A549 (cell line): Measurements from ENCODE around the gene RETREG1. TPM values are rescaled to one million over a fixed set of nuclear protein-coding genes. Genes with fewer than 3 reads are reported as not detected.

ENCODE experiments used
- ATAC-seq, 2 experiments: fragments of 200-7000 bp in 1 of 2; fragments of >200 bp in 1 of 2; cut with Nextera tagmentation in 1 of 2; cut with Tn5 transposase in 1 of 2; 3 replicates each; pipeline versions ENCODE4 v1.8.0 to v1.9.1; 2018 to 2020; ENCODE audit warnings: mild to moderate bottlenecking in 1 of 2, moderate library complexity in 1 of 2
- CTCF ChIA-PET: fragments of 300-600 bp; sonication (Branson Sonifier 250); formaldehyde crosslinking; extraction: SDS; loops from one replicate; lab custom pipeline; 2021; ENCODE audit warnings: antibody characterized with exemption, inconsistent platforms; lab: Yijun Ruan, JAX
- POLR2A ChIA-PET: fragments of 350-600 bp; formaldehyde crosslinking; extraction: SDS; loops from one replicate; lab custom pipeline; 2021; ENCODE audit warnings: antibody characterized with exemption, inconsistent platforms; lab: Yijun Ruan, JAX
- DNase-seq, 2 experiments: peaks; one replicate each; pipeline versions ENCODE4 v3.0.0 to v3.0.0-alpha.2; 2011 to 2016; ENCODE audit warnings: low read depth in 1 of 2, low spot score in 1 of 2
- FAIRE-seq: peaks from 2 replicates; lab custom pipeline; 2011; peaks lifted over from hg19 to GRCh38; lab: Jason Lieb, UNC
- H3K27ac ChIP-seq, 2 experiments: fragments of >200 bp; sonication (Bioruptor Twin); formaldehyde crosslinking; 3 replicates each; pipeline ENCODE4 v1.5.1; 2016 to 2017
- H3K4me1 ChIP-seq: fragments of >200 bp; sonication (Bioruptor Twin); formaldehyde crosslinking; 3 replicates; pipeline ENCODE4 v1.6.1; 2016
- H3K4me2 ChIP-seq: fragments of >200 bp; sonication (Bioruptor Twin); formaldehyde crosslinking; 3 replicates; pipeline ENCODE4 v1.6.1; 2016
- H3K4me3 ChIP-seq: fragments of >200 bp; sonication (Bioruptor Twin); formaldehyde crosslinking; 3 replicates; pipeline ENCODE4 v1.5.1; 2016
- H3K9me3 ChIP-seq: fragments of >200 bp; sonication (Bioruptor Twin); formaldehyde crosslinking; 3 replicates; pipeline ENCODE4 v1.6.1; 2016
- ATOH8 ChIP-seq: fragments of 250-450 bp; sonication (Bioruptor Pico); IDR thresholded peaks from 2 replicates; pipeline ENCODE4 v1.5.0; 2020; ENCODE audit warnings: low read depth, mild to moderate bottlenecking, moderate library complexity
- BHLHE40 ChIP-seq: IDR thresholded peaks from 2 replicates; pipeline ENCODE4 v1.6.1; 2012; ENCODE audit warnings: low read depth, low read length, inconsistent platforms
- CBX8 ChIP-seq: fragments of 200-600 bp; sonication (generic); IDR thresholded peaks from 2 replicates; pipeline ENCODE4 v1.6.1; 2016
- CEBPB ChIP-seq, 2 experiments: fragments of >200 bp in 1 of 2; sonication (Bioruptor Twin) in 1 of 2; formaldehyde crosslinking in 1 of 2; IDR thresholded peaks; 2 replicates each; pipeline ENCODE4 v1.6.1; 2012 to 2016
- CHD2 ChIP-seq: fragments of 150-350 bp; IDR thresholded peaks from 2 replicates; pipeline ENCODE4 v1.6.1; 2014; ENCODE audit warnings: low read length; ENCODE audit not compliant: partially characterized antibody
- CHD4 ChIP-seq: fragments of 200-600 bp; sonication (generic); IDR thresholded peaks from 2 replicates; pipeline ENCODE4 v1.6.1; 2016; ENCODE audit warnings: antibody characterized with exemption, mild to moderate bottlenecking, borderline replicate concordance
- EHF ChIP-seq: fragments of 250-450 bp; sonication (Bioruptor Pico); IDR thresholded peaks from 2 replicates; pipeline ENCODE4 v1.5.0; 2020; ENCODE audit warnings: mild to moderate bottlenecking
- EHMT2 ChIP-seq: fragments of 200-600 bp; sonication (generic); IDR thresholded peaks from 2 replicates; pipeline ENCODE4 v1.6.1; 2016; ENCODE audit warnings: antibody characterized with exemption, low read depth, mild to moderate bottlenecking, moderate library complexity
- ESRRA ChIP-seq: fragments of 150-350 bp; IDR thresholded peaks from 2 replicates; pipeline ENCODE4 v1.6.1; 2014; ENCODE audit warnings: mild to moderate bottlenecking, low read length, borderline replicate concordance
- FOXS1 ChIP-seq: fragments of 250-450 bp; sonication (Bioruptor Pico); IDR thresholded peaks from 2 replicates; pipeline ENCODE4 v1.5.0; 2020; ENCODE audit warnings: mild to moderate bottlenecking, moderate library complexity
- HES2 ChIP-seq: fragments of >200 bp; sonication (Bioruptor Twin); formaldehyde crosslinking; IDR thresholded peaks from 2 replicates; pipeline ENCODE4 v1.6.1; 2016
- HEYL ChIP-seq: fragments of 250-450 bp; sonication (Bioruptor Pico); IDR thresholded peaks from 2 replicates; pipeline ENCODE4 v1.8.0; 2021; ENCODE audit warnings: mild to moderate bottlenecking, moderate library complexity
- HOXA7 ChIP-seq: fragments of 250-450 bp; sonication (Bioruptor Pico); IDR thresholded peaks from 2 replicates; pipeline ENCODE4 v1.5.0; 2020; ENCODE audit warnings: mild to moderate bottlenecking, moderate library complexity
- HOXB5 ChIP-seq: fragments of 250-450 bp; sonication (Bioruptor Pico); IDR thresholded peaks from 2 replicates; pipeline ENCODE4 v1.5.0; 2020; ENCODE audit warnings: mild to moderate bottlenecking, moderate library complexity
- JUN ChIP-seq, 2 experiments: fragments of >200 bp; sonication (Bioruptor Twin); formaldehyde crosslinking; IDR thresholded peaks; 2 replicates in 1 of 2; 3 replicates in 1 of 2; pipeline ENCODE4 v1.6.1; 2016 to 2017
- KDM5A ChIP-seq: fragments of 200-600 bp; sonication (generic); IDR thresholded peaks from 2 replicates; pipeline ENCODE4 v1.6.1; 2016; ENCODE audit warnings: antibody characterized with exemption, mild to moderate bottlenecking
- MAFK ChIP-seq: fragments of 450-650 bp; IDR thresholded peaks from 2 replicates; pipeline ENCODE4 v1.6.1; 2014; ENCODE audit not compliant: partially characterized antibody
- POLR2AphosphoS2 ChIP-seq: conservative IDR thresholded peaks from 2 replicates; pipeline ENCODE4 v1.6.1; 2012; ENCODE audit warnings: low read length, improper control_type of control experiment, inconsistent platforms
- RAD21 ChIP-seq, 2 experiments: fragments of >200 bp in 1 of 2; sonication (Bioruptor Twin) in 1 of 2; formaldehyde crosslinking in 1 of 2; IDR thresholded peaks in 1 of 2; conservative IDR thresholded peaks in 1 of 2; 2 replicates in 1 of 2; 3 replicates in 1 of 2; pipeline ENCODE4 v1.6.1; 2012 to 2018; ENCODE audit warnings: inconsistent platforms in 1 of 2
- RARB ChIP-seq: fragments of 250-450 bp; sonication (Bioruptor Pico); IDR thresholded peaks from 2 replicates; pipeline ENCODE4 v1.8.0; 2021; ENCODE audit warnings: mild to moderate bottlenecking, moderate library complexity
- RCOR1 ChIP-seq: fragments of 150-350 bp; IDR thresholded peaks from 2 replicates; pipeline ENCODE4 v1.6.1; 2014; ENCODE audit warnings: antibody characterized with exemption, low read length, low read depth
- REST ChIP-seq: fragments of 200-600 bp; sonication (generic); IDR thresholded peaks from 2 replicates; pipeline ENCODE4 v1.6.1; 2016; ENCODE audit warnings: antibody characterized with exemption, mild to moderate bottlenecking, moderate library complexity
- RFX5 ChIP-seq: fragments of 450-650 bp; IDR thresholded peaks from 2 replicates; pipeline ENCODE4 v1.7.1; 2014; ENCODE audit warnings: antibody characterized with exemption, mild to moderate bottlenecking, moderate library complexity
- RNF2 ChIP-seq: fragments of 200-600 bp; sonication (generic); IDR thresholded peaks from 2 replicates; pipeline ENCODE4 v1.6.1; 2016; ENCODE audit warnings: low read depth, mild to moderate bottlenecking, antibody characterized with exemption, moderate library complexity, borderline replicate concordance
- ZSCAN20 ChIP-seq: fragments of 250-450 bp; sonication (Bioruptor Pico); IDR thresholded peaks from 2 replicates; pipeline ENCODE4 v1.8.0; 2022; ENCODE audit warnings: mild to moderate bottlenecking, moderate library complexity
- WGBS: methylation state at CpG from one replicate; pipeline ENCODE4 v1.1.6; 2017; ENCODE audit errors: missing lambda C conversion rate; 5-methylcytosine and 5-hydroxymethylcytosine counted together
- polyA plus RNA-seq, 4 experiments: library from polyadenylated mRNA; depleted of rRNA in 3 of 4; stranded (reverse); fragments of >200 nt; fragmentation: RNase III in 1 of 4; extraction: RNeasy Plus Mini Kit Qiagen cat#74134 plus additional on column Dnase treatment in 1 of 4; gene quantifications; 2 replicates in 3 of 4; 3 replicates in 1 of 4; pipeline ENCODE4 v1.2.3, GENCODE V29; 2011 to 2017
- TF ChIP-seq, protein P1 (sequence below): fragments of >200 bp; sonication (Bioruptor Twin); formaldehyde crosslinking; IDR thresholded peaks from 3 replicates; pipeline ENCODE4 v1.5.1; 2016
- TF ChIP-seq, protein P2 (sequence below): fragments of 450-650 bp; IDR thresholded peaks from 2 replicates; pipeline ENCODE4 v1.6.1; 2014; ENCODE audit warnings: antibody characterized with exemption

The RETREG1 gene
- polyA plus RNA-seq, 2 of the 4 experiments (the other 2 are of a cell fraction): 2.1 to 3.4 TPM

GRCh38 chr5:16578474-16578883 is 38.3 kb downstream of the RETREG1 start:
- CTCF ChIA-PET: interaction anchor here (1.0 to 1.5 kb wide), 2 partner anchors 15 to 40 kb away, joined by 3 to 4 read pairs; no protein-coding TSS in a partner anchor
- ATAC-seq (no peak), FAIRE-seq (no peak), DNase-seq (no peak)
- POLR2A ChIA-PET: no interaction called here
- Histone ChIP-seq H3K4me3 (no peak overlapping the region), H3K27ac (no peak overlapping the region), H3K4me2 (no peak overlapping the region), H3K4me1 (no peaks in the 10 kb centered on the region), H3K9me3 (no peaks in the 10 kb centered on the region)
- 84% methylated on average over 4 of the region's 4 CpGs for WGBS
- TF ChIP-seq KDM5A (no peak), ZSCAN20 (CRISPR knock-in tag) (no peak), EHF (CRISPR knock-in tag) (no peak), CBX8 (no peak), RCOR1 (no peak), EHMT2 (no peak), CHD4 (no peak), REST (no peak), RNF2 (no peak), RARB (CRISPR knock-in tag) (no peak), RFX5 (no peak), JUN (IDR thresholded peaks at IDR 0.05) (no peak), ATOH8 (CRISPR knock-in tag) (no peak), CHD2 (no peak), MAFK (no peak)
- TF ChIP-seq, protein P1, sequence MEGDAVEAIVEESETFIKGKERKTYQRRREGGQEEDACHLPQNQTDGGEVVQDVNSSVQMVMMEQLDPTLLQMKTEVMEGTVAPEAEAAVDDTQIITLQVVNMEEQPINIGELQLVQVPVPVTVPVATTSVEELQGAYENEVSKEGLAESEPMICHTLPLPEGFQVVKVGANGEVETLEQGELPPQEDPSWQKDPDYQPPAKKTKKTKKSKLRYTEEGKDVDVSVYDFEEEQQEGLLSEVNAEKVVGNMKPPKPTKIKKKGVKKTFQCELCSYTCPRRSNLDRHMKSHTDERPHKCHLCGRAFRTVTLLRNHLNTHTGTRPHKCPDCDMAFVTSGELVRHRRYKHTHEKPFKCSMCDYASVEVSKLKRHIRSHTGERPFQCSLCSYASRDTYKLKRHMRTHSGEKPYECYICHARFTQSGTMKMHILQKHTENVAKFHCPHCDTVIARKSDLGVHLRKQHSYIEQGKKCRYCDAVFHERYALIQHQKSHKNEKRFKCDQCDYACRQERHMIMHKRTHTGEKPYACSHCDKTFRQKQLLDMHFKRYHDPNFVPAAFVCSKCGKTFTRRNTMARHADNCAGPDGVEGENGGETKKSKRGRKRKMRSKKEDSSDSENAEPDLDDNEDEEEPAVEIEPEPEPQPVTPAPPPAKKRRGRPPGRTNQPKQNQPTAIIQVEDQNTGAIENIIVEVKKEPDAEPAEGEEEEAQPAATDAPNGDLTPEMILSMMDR: no peak
- TF ChIP-seq, protein P2, sequence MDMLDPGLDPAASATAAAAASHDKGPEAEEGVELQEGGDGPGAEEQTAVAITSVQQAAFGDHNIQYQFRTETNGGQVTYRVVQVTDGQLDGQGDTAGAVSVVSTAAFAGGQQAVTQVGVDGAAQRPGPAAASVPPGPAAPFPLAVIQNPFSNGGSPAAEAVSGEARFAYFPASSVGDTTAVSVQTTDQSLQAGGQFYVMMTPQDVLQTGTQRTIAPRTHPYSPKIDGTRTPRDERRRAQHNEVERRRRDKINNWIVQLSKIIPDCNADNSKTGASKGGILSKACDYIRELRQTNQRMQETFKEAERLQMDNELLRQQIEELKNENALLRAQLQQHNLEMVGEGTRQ: no peak

GRCh38 chr5:16577677-16578076 is 39.1 kb downstream of the RETREG1 start:
- no peak for FAIRE-seq
- Histone ChIP-seq H3K4me2 (no peak overlapping the region), H3K9me3 (no peaks in the 10 kb centered on the region)
- ChIA-PET CTCF (interaction anchor here (1.0 kb wide), 1 partner anchor 16 kb away, joined by 4 read pairs; no protein-coding TSS in a partner anchor), POLR2A (no interaction called here)
- TF ChIP-seq HOXB5 (no peak), FOXS1 (CRISPR knock-in tag) (no peak), POLR2AphosphoS2 (no peak), CEBPB (IDR thresholded peaks at IDR 0.05) (no peak), HOXA7 (CRISPR knock-in tag) (no peak), BHLHE40 (no peak), ESRRA (no peak), HEYL (CRISPR knock-in tag) (no peak), RAD21 (conservative IDR thresholded peaks at IDR 0.05 in 1 of 2, IDR thresholded peaks at IDR 0.05 in 1 of 2) (no peak), HES2 (no peak)
- TF ChIP-seq, all 56 proteins: peak for 0
- Histone ChIP-seq H3K4me1 (no peaks in the 10 kb centered on the region), H3K4me3 (no peak overlapping the region), H3K27ac (no peak overlapping the region)
- no peak for ATAC-seq
- DNase-seq: no peak
- WGBS: 69% methylated on average over 11 of the region's 11 CpGs
